NCI-H1105 treated with DMSO at 0.1 percent for 48 hours (cell line): Measurements from ENCODE around the gene PIP4P1.

Experiments used
- DNase-seq: peaks from one replicate; lab custom pipeline; 2025; lab: John Stamatoyannopoulos, UW

The PIP4P1 gene

GRCh38 chr14:20435582-20436362, 25.5 kb downstream of the PIP4P1 start, which contains the start of gene KLHL33:
KLHL33 (minus strand) TSS chr14:20436166; CDS start chr14:20435811, 355 bp downstream.
- no peak for DNase-seq

GRCh38 chr14:20434701-20435581, 26.3 kb downstream of the PIP4P1 start:
- peak; percentile 11 for DNase-seq

- DNase-seq = peak; percentile 73
Observed at GRCh38 chr14:20429801-20430669, 31.2 kb downstream of the PIP4P1 start.

GRCh38 chr14:20428802-20429201, 32.4 kb downstream of the PIP4P1 start:
- DNase-seq = no peak

GRCh38 chr14:20428010-20428365, 33.2 kb downstream of the PIP4P1 start:
- no peak for DNase-seq

GRCh38 chr14:20427231-20428009, 33.8 kb downstream of the PIP4P1 start:
- no peak for DNase-seq

GRCh38 chr14:20424851-20425250, 36.4 kb downstream of the PIP4P1 start:
- DNase-seq = no peak

- no peak for DNase-seq
Observed at GRCh38 chr14:20422886-20423285, 38.3 kb downstream of the PIP4P1 start.

GRCh38 chr14:20421267-20421666, 40.0 kb downstream of the PIP4P1 start:
- no peak for DNase-seq

GRCh38 chr14:20419419-20419818, 41.8 kb downstream of the PIP4P1 start:
- DNase-seq = no peak

GRCh38 chr14:20418501-20418909, 42.7 kb downstream of the PIP4P1 start:
- no peak for DNase-seq

- DNase-seq = peak; percentile 98
Observed at GRCh38 chr14:20417250-20418186, 43.7 kb downstream of the PIP4P1 start.

GRCh38 chr14:20416223-20416622, 45.0 kb downstream of the PIP4P1 start:
- DNase-seq = no peak

GRCh38 chr14:20415782-20416206, 45.4 kb downstream of the PIP4P1 start:
- DNase-seq = peak; percentile 38

GRCh38 chr14:20413744-20414082, 47.5 kb downstream of the PIP4P1 start:
- DNase-seq = peak; percentile 39

GRCh38 chr14:20412876-20413743, 48.1 kb downstream of the PIP4P1 start, which contains the start of gene TEP1:
TEP1 (minus strand) TSS chr14:20413501; CDS start chr14:20408439, 5,062 bp downstream.
- DNase-seq = peak; percentile 83

- no peak for DNase-seq
Observed at GRCh38 chr14:20412411-20412810, 48.8 kb downstream of the PIP4P1 start.

- no peak for DNase-seq
Observed at GRCh38 chr14:20409226-20409625, 52.0 kb downstream of the PIP4P1 start.
